Neural cell (in vitro differentiated cells): ENCODE measurements around the gene PIAS4. TPM values are rescaled to one million over a fixed set of nuclear protein-coding genes. Genes with fewer than 3 reads are reported as not detected.

ENCODE experiments used
- H2AFZ ChIP-seq: fragments of 200-600, 300-800 bp; sonication (generic), shearing (Covaris generic); 2 replicates; pipeline ENCODE4 v1.6.0; 2014; ENCODE audit warnings: low read depth, mild to moderate bottlenecking, antibody characterized with exemption, low read length, moderate library complexity
- H3F3A ChIP-seq: fragments of 200-600 bp; shearing (Covaris generic); 2 replicates; pipeline ENCODE4 v1.6.1; 2016; ENCODE audit warnings: mild to moderate bottlenecking, moderate library complexity, mixed read lengths, antibody characterized with exemption, low read length; ENCODE audit not compliant: insufficient read depth, poor library complexity, severe bottlenecking
- H3K27ac ChIP-seq: fragments of 200-600, 300-800 bp; sonication (generic), shearing (Covaris generic); 2 replicates; pipeline ENCODE4 v1.5.1; 2014; ENCODE audit warnings: mild to moderate bottlenecking, low read length, moderate library complexity
- H3K27me3 ChIP-seq: fragments of 300-800, 200-600 bp; sonication (generic), shearing (Covaris generic); 2 replicates; pipeline ENCODE4 v1.6.0; 2014; ENCODE audit warnings: mild to moderate bottlenecking, low read depth, low read length, moderate library complexity; ENCODE audit not compliant: insufficient read depth
- H3K36me3 ChIP-seq: fragments of 300-800, 200-600 bp; sonication (generic), shearing (Covaris generic); 2 replicates; pipeline ENCODE4 v1.5.1; 2014; ENCODE audit warnings: mild to moderate bottlenecking, antibody characterized with exemption, low read length, moderate library complexity; ENCODE audit not compliant: insufficient read depth
- H3K4me2 ChIP-seq: fragments of 300-800, 200-600 bp; sonication (generic), shearing (Covaris generic); 2 replicates; pipeline ENCODE4 v1.6.0; 2014; ENCODE audit warnings: mild to moderate bottlenecking, low read length
- H3K4me3 ChIP-seq: fragments of 300-800, 200-600 bp; sonication (generic), shearing (Covaris generic); 2 replicates; pipeline ENCODE4 v1.5.1; 2014; ENCODE audit warnings: mild to moderate bottlenecking, low read length, moderate library complexity
- H3K79me2 ChIP-seq: fragments of 200-600 bp; shearing (Covaris generic); replicated peaks from 2 replicates; pipeline ENCODE4 v1.6.0; 2014; ENCODE audit warnings: mild to moderate bottlenecking, low read length, moderate library complexity; ENCODE audit not compliant: insufficient read depth
- H3K9ac ChIP-seq: fragments of 300-800, 200-600 bp; sonication (generic), shearing (Covaris generic); 2 replicates; pipeline ENCODE4 v1.6.1; 2016; ENCODE audit warnings: mild to moderate bottlenecking, low read length, mixed read lengths
- H3K9me2 ChIP-seq: fragments of 200-600 bp; shearing (Covaris generic); 2 replicates; pipeline ENCODE4 v1.6.1; 2016; ENCODE audit warnings: mild to moderate bottlenecking, low read length, mixed read lengths; ENCODE audit not compliant: insufficient read depth
- H3K9me3 ChIP-seq: fragments of 200-600, 300-800 bp; sonication (generic), shearing (Covaris generic); 2 replicates; pipeline ENCODE4 v1.6.1; 2016; ENCODE audit warnings: mild to moderate bottlenecking, mixed run types, low read length, moderate library complexity, mixed read lengths
- H4K20me1 ChIP-seq: fragments of 200-600 bp; shearing (Covaris generic); 2 replicates; pipeline ENCODE4 v1.6.1; 2016; ENCODE audit warnings: mild to moderate bottlenecking, mixed run types; ENCODE audit not compliant: insufficient read depth
- CTCF ChIP-seq: fragments of 450-650 bp; IDR thresholded peaks from 2 replicates; pipeline ENCODE4 v1.5.1; 2014; ENCODE audit warnings: antibody characterized with exemption, mild to moderate bottlenecking, moderate library complexity; ENCODE audit not compliant: poor library complexity, severe bottlenecking
- EP300 ChIP-seq: fragments of 450-650 bp; conservative IDR thresholded peaks from 2 replicates; pipeline ENCODE4 v1.6.1; 2014; ENCODE audit warnings: antibody characterized with exemption, mild to moderate bottlenecking, moderate library complexity; ENCODE audit not compliant: poor library complexity, severe bottlenecking
- EZH2 ChIP-seq: fragments of 200-600, 300-800 bp; shearing (Covaris generic), sonication (generic); IDR thresholded peaks from 2 replicates; pipeline ENCODE4 v1.6.1; 2014; ENCODE audit warnings: antibody characterized with exemption, low read length, borderline replicate concordance, mild to moderate bottlenecking; ENCODE audit not compliant: insufficient read depth, poor library complexity, severe bottlenecking
- MXI1 ChIP-seq: fragments of 450-650 bp; conservative IDR thresholded peaks from 2 replicates; pipeline ENCODE4 v1.6.1; 2014; ENCODE audit warnings: antibody characterized with exemption, mild to moderate bottlenecking; ENCODE audit not compliant: poor library complexity, severe bottlenecking
- POLR2AphosphoS5 ChIP-seq: IDR thresholded peaks from 2 replicates; pipeline ENCODE4 v1.6.1; 2012
- RAD21 ChIP-seq: fragments of 450-650 bp; conservative IDR thresholded peaks from 2 replicates; pipeline ENCODE4 v1.6.1; 2014; ENCODE audit warnings: antibody characterized with exemption, mild to moderate bottlenecking, moderate library complexity
- SMC3 ChIP-seq: fragments of 450-650 bp; conservative IDR thresholded peaks from 2 replicates; pipeline ENCODE4 v1.6.1; 2014; ENCODE audit warnings: antibody characterized with exemption, mild to moderate bottlenecking, moderate library complexity; ENCODE audit not compliant: poor library complexity
- TAF1 ChIP-seq: IDR thresholded peaks from 2 replicates; pipeline ENCODE4 v1.6.1; 2012; ENCODE audit warnings: low read depth
- polyA plus RNA-seq: library from polyadenylated mRNA; depleted of rRNA; stranded (reverse); fragments of >200 nt; gene quantifications from 2 replicates; pipeline ENCODE4 v1.2.3, GENCODE V29; 2014
- TF ChIP-seq, protein P1 (sequence below): IDR thresholded peaks from 2 replicates; pipeline ENCODE4 v1.6.1; 2012; ENCODE audit warnings: borderline replicate concordance

The PIAS4 gene
- polyA plus RNA-seq, 1 donor from 2014 or later, result 22.3 TPM

DNA sequence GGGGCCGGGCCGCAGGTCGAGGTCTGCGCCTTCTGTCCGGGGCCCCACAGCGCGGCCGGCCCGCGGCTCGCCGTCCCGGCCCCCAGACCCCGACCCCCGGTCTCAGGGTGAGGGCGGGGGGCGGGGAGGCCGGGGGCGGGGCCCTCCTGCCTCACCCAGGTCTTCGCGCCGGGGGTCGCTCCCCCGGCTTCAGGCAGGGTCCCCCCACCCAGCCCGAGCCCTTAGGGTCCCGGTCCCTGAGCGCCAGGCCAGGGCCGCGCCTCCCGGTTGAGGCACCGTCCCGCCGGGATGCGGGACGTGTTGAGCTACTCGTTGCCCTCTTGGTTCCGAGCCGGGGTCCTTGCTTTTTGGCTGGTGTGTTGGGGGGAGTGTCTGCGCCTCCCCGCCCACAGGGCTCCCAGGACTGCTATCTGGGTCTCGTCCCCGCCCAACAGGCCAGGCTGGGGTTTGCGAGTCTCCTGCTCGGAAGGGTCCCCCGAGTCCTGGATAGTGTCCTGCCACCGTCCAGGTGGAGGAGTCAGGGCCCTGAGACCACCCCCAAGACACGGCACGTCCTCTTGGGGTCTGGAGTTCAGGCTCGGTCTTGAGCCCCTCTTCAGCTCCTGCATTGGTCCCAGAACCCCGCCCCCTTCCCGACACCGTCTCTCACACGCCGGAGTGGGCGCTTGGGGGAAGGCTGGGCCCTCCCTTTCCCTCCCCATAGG, 452 bp downstream of the PIAS4 start:
- peaks cover 40% of the 10 kb centered on the region for H3K79me2 ChIP-seq
- H3K9me2 ChIP-seq, result no peaks in the 10 kb centered on the region
- H3K9ac ChIP-seq, result peak overlapping the region; percentile 85
- H3K27me3 ChIP-seq, result no peaks in the 10 kb centered on the region
- no peaks in the 10 kb centered on the region for H3K36me3 ChIP-seq
- H3K4me2 ChIP-seq, result peak overlapping the region; percentile 68
- H3K9me3 ChIP-seq, result no peaks in the 10 kb centered on the region
- peak overlapping the region; percentile 96 for H3K4me3 ChIP-seq
- no peaks in the 10 kb centered on the region for H3F3A ChIP-seq
- H3K27ac ChIP-seq, result peak overlapping the region; percentile 31
- no peak for TF ChIP-seq CTCF
- no peak for TF ChIP-seq RAD21
- TF ChIP-seq TAF1, result no peak
- TF ChIP-seq EP300, result no peak
- TF ChIP-seq, protein P1, sequence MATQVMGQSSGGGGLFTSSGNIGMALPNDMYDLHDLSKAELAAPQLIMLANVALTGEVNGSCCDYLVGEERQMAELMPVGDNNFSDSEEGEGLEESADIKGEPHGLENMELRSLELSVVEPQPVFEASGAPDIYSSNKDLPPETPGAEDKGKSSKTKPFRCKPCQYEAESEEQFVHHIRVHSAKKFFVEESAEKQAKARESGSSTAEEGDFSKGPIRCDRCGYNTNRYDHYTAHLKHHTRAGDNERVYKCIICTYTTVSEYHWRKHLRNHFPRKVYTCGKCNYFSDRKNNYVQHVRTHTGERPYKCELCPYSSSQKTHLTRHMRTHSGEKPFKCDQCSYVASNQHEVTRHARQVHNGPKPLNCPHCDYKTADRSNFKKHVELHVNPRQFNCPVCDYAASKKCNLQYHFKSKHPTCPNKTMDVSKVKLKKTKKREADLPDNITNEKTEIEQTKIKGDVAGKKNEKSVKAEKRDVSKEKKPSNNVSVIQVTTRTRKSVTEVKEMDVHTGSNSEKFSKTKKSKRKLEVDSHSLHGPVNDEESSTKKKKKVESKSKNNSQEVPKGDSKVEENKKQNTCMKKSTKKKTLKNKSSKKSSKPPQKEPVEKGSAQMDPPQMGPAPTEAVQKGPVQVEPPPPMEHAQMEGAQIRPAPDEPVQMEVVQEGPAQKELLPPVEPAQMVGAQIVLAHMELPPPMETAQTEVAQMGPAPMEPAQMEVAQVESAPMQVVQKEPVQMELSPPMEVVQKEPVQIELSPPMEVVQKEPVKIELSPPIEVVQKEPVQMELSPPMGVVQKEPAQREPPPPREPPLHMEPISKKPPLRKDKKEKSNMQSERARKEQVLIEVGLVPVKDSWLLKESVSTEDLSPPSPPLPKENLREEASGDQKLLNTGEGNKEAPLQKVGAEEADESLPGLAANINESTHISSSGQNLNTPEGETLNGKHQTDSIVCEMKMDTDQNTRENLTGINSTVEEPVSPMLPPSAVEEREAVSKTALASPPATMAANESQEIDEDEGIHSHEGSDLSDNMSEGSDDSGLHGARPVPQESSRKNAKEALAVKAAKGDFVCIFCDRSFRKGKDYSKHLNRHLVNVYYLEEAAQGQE, result no peak
- TF ChIP-seq SMC3, result no peak
- TF ChIP-seq EZH2, result no peak
- TF ChIP-seq MXI1, result no peak
- no peak for TF ChIP-seq POLR2AphosphoS5
- no peak overlapping the region for H2AFZ ChIP-seq
- peaks cover 15% of the 10 kb centered on the region for H4K20me1 ChIP-seq

DNA sequence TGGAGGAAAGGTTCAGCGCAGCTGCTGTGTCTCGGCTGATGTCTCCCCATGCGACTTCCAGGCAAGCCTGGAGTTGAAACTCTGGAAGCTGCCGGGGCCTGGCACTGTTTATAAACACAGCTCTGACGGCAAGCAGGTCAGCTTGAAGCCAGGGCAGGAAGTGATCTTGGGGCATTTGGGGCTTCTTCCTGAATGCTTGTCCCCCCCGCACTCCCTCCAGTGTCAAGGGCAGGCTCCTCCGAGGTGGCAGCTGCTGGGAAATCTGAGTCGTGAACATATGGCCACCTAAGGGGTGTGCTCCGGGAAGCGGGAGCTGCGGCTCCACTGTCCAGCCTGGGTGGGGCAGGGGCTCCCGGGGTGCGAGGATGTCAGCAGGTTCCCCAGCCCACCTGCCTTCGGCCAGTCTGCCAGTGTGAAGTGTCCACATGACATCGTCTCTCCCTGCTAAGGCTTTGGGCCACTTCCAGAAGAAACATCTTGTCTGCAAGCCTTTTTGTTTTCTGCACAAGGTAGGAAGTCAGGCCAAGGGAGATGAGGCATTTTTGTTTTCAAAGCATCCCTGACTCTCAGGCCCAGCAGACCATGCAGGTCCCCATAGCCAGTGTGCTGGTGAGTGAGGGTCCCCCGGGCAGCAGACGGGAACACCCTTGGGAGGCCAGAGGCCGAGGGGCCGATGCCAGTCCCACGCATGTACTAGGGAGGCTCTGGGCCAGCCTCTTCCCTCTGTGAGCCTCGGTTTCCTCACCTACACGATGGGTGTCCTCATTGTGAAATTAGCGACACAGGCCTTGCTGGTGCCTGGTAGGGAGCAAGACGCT, 2.7 kb downstream of the PIAS4 start:
- Histone ChIP-seq H3K4me2 (no peak overlapping the region), H3K9me3 (no peaks in the 10 kb centered on the region), H3F3A (no peaks in the 10 kb centered on the region), H2AFZ (no peak overlapping the region), H3K9me2 (no peaks in the 10 kb centered on the region), H4K20me1 (peaks cover 15% of the 10 kb centered on the region), H3K4me3 (peak overlapping the region; percentile 96), H3K27ac (no peak overlapping the region), H3K9ac (no peak overlapping the region), H3K36me3 (no peaks in the 10 kb centered on the region), H3K27me3 (no peaks in the 10 kb centered on the region), H3K79me2 (peaks cover 40% of the 10 kb centered on the region)
- TF ChIP-seq EZH2, result no peak
- TF ChIP-seq SMC3, result no peak
- no peak for TF ChIP-seq MXI1
- TF ChIP-seq TAF1, result no peak
- TF ChIP-seq POLR2AphosphoS5, result no peak
- TF ChIP-seq CTCF, result no peak
- no peak for TF ChIP-seq RAD21
- TF ChIP-seq, protein P1, result no peak
- TF ChIP-seq EP300, result no peak
